NCI-H1105 treated with DMSO at 0.1 percent for 48 hours (cell line): ENCODE measurements around the gene TLDC2.
"Not testable (repeated sequence)": the region's sequence is repeated elsewhere in the genome, so short reads cannot be mapped to it uniquely, and the experiment has no call there.

Experiments used
- DNase-seq: peaks from one replicate; lab custom pipeline; 2025; lab: John Stamatoyannopoulos, UW

The TLDC2 gene

GRCh38 chr20:36871640-36872570, 4.0 kb upstream of the TLDC2 start:
- DNase-seq = no peak

- peak; percentile 13 for DNase-seq
Measured at GRCh38 chr20:36872852-36873251, 3.1 kb upstream of the TLDC2 start.

GRCh38 chr20:36873498-36874189, 2.3 kb upstream of the TLDC2 start:
- DNase-seq = no peak

GRCh38 chr20:36875093-36875492, 845 bp upstream of the TLDC2 start:
- DNase-seq = not testable (repeated sequence)

- DNase-seq = no peak
Measured at GRCh38 chr20:36876473-36876833, 515 bp downstream of the TLDC2 start.

- DNase-seq = no peak
Measured at GRCh38 chr20:36878941-36879340, 3.0 kb downstream of the TLDC2 start.

GRCh38 chr20:36880741-36881250, 4.9 kb downstream of the TLDC2 start:
- DNase-seq = no peak

- no peak for DNase-seq
Measured at GRCh38 chr20:36881331-36881730, 5.4 kb downstream of the TLDC2 start.

GRCh38 chr20:36881888-36882287, 6.0 kb downstream of the TLDC2 start:
- no peak for DNase-seq

- DNase-seq = no peak
Measured at GRCh38 chr20:36883977-36884535, 8.1 kb downstream of the TLDC2 start.

- DNase-seq = no peak
Measured at GRCh38 chr20:36885356-36885755, 9.4 kb downstream of the TLDC2 start.

- peak; percentile 86 for DNase-seq
Measured at GRCh38 chr20:36886859-36887751, 11.2 kb downstream of the TLDC2 start.

- no peak for DNase-seq
Measured at GRCh38 chr20:36887752-36888090, 11.8 kb downstream of the TLDC2 start.

- DNase-seq = no peak
Measured at GRCh38 chr20:36888880-36889516, 13.1 kb downstream of the TLDC2 start.

GRCh38 chr20:36890586-36890985, 14.6 kb downstream of the TLDC2 start:
- no peak for DNase-seq

GRCh38 chr20:36891211-36891610, 15.3 kb downstream of the TLDC2 start:
- DNase-seq = no peak

- no peak for DNase-seq
Measured at GRCh38 chr20:36893801-36894200, 17.9 kb downstream of the TLDC2 start.

- no peak for DNase-seq
Measured at GRCh38 chr20:36895036-36895435, 19.1 kb downstream of the TLDC2 start.

GRCh38 chr20:36904690-36905089, 28.8 kb downstream of the TLDC2 start:
- no peak for DNase-seq

- not testable (repeated sequence) for DNase-seq
Measured at GRCh38 chr20:36905566-36905965, 29.6 kb downstream of the TLDC2 start.

GRCh38 chr20:36906086-36906485, 30.1 kb downstream of the TLDC2 start:
- DNase-seq = not testable (repeated sequence)
